HCT116 (cell line): ENCODE results near the gene ZFP36. TPM values are rescaled to one million over a fixed set of nuclear protein-coding genes. Genes with fewer than 3 reads are reported as not detected.

Experiments used
- ATAC-seq: fragments of 200-7000 bp; cut with Tn5 transposase; 2 replicates; pipeline ENCODE4 v1.9.1; 2020; ENCODE audit warnings: mild to moderate bottlenecking, moderate library complexity
- BruUV-seq: library from RNA; stranded (reverse); fragments of 400-500 nt; replicated peaks from 2 replicates; lab custom pipeline; 2021; lab: Mats Ljungman, UMichigan
- CTCF ChIA-PET: fragments of 300-600 bp; sonication (Branson Sonifier 250); formaldehyde crosslinking; loops from one replicate; lab custom pipeline; 2021; ENCODE audit warnings: antibody characterized with exemption; lab: Charles Lee
- POLR2A ChIA-PET: fragments of 300-600, 350-600 bp; sonication (Branson Sonifier 250); formaldehyde crosslinking; loops from one replicate; lab custom pipeline; 2021; ENCODE audit warnings: antibody characterized with exemption; lab: Charles Lee
- RAD21 ChIA-PET, 2 experiments: fragments of 300-600 bp; sonication (Branson Sonifier 250); formaldehyde crosslinking; loops; one replicate each; lab custom pipeline; 2023; ENCODE audit warnings: low total read pairs in 2 of 2; ENCODE audit not compliant: uncharacterized antibody in 2 of 2, unreplicated experiment in 2 of 2, low non-redundant PET in 1 of 2; lab: Charles Lee
- DNase-seq: peaks from one replicate; pipeline ENCODE4 v3.0.0-alpha.2; 2010; ENCODE audit warnings: low read depth, low spot score
- H2AFZ ChIP-seq: fragments of 200-600 bp; shearing (Covaris generic), sonication (generic); 2 replicates; pipeline ENCODE4 v1.6.1; 2017; ENCODE audit warnings: low read depth, mixed run types, mixed read lengths, antibody characterized with exemption, low read length; ENCODE audit not compliant: poor library complexity, severe bottlenecking
- H3K27ac ChIP-seq: 2 replicates; pipeline ENCODE4 v1.5.1; 2012; ENCODE audit warnings: low read depth, low read length
- H3K27me3 ChIP-seq: fragments of 200-600 bp; sonication (generic); 2 replicates; pipeline ENCODE4 v1.6.1; 2016; ENCODE audit warnings: mixed run types, low read length, mixed read lengths; ENCODE audit not compliant: insufficient read depth
- H3K36me3 ChIP-seq, 2 experiments: fragments of 200-500 bp in 1 of 2; fragments of 200-600 bp in 1 of 2; sonication (Bioruptor generic) in 1 of 2; sonication (generic) in 1 of 2; 2 replicates each; pipeline versions ENCODE4 v1.5.1 to v1.6.1; 2014 to 2016; ENCODE audit warnings: low read length in 2 of 2, inconsistent platforms in 1 of 2, mixed read lengths in 1 of 2, mixed run types in 1 of 2; ENCODE audit not compliant: insufficient read depth in 2 of 2, control insufficient read depth in 1 of 2
- H3K4me1 ChIP-seq, 2 experiments: fragments of 200-600 bp in 1 of 2; sonication (generic) in 1 of 2; 2 replicates each; pipeline versions ENCODE4 v1.5.1 to v1.6.1; 2012 to 2017; ENCODE audit warnings: low read length in 2 of 2, inconsistent platforms in 1 of 2, mild to moderate bottlenecking in 1 of 2, mixed read lengths in 1 of 2, mixed run types in 1 of 2, moderate library complexity in 1 of 2; ENCODE audit not compliant: insufficient read depth in 2 of 2, control insufficient read depth in 1 of 2
- H3K4me2 ChIP-seq: fragments of 200-600 bp; sonication (generic); 2 replicates; pipeline ENCODE4 v1.6.1; 2017; ENCODE audit warnings: mixed run types, low read length, mixed read lengths
- H3K4me3 ChIP-seq, 2 experiments: fragments of 200-600 bp in 1 of 2; sonication (generic) in 1 of 2; replicated peaks in 1 of 2; 2 replicates each; pipeline ENCODE4 v1.5.1; 2011 to 2016; ENCODE audit warnings: low read length in 2 of 2, control low read depth in 1 of 2, low read depth in 1 of 2, mild to moderate bottlenecking in 1 of 2, mixed read lengths in 1 of 2, mixed run types in 1 of 2
- H3K79me2 ChIP-seq: fragments of 200-600 bp; sonication (generic); 2 replicates; pipeline ENCODE4 v1.6.1; 2017; ENCODE audit warnings: mild to moderate bottlenecking, mixed run types, low read length, moderate library complexity, mixed read lengths; ENCODE audit not compliant: insufficient read depth
- H3K9ac ChIP-seq: fragments of 200-600 bp; sonication (generic); 2 replicates; pipeline ENCODE4 v1.6.1; 2016; ENCODE audit warnings: low read length, mixed read lengths
- H3K9me2 ChIP-seq: fragments of 200-600 bp; sonication (generic), shearing (Covaris generic); 2 replicates; pipeline ENCODE4 v1.6.1; 2017; ENCODE audit warnings: mixed run types, mild to moderate bottlenecking, moderate library complexity; ENCODE audit not compliant: insufficient read depth
- H3K9me3 ChIP-seq, 2 experiments: fragments of 200-500 bp in 1 of 2; fragments of 200-600 bp in 1 of 2; sonication (Bioruptor generic) in 1 of 2; sonication (generic) in 1 of 2; 2 replicates each; pipeline ENCODE4 v1.6.1; 2014 to 2017; ENCODE audit warnings: low read length in 2 of 2, mixed read lengths in 2 of 2, inconsistent platforms in 1 of 2, low read depth in 1 of 2, mild to moderate bottlenecking in 1 of 2, mixed run types in 1 of 2, moderate library complexity in 1 of 2; ENCODE audit not compliant: control insufficient read depth in 1 of 2, insufficient read depth in 1 of 2
- H4K20me1 ChIP-seq: fragments of 200-600 bp; sonication (generic), shearing (Covaris generic); 2 replicates; pipeline ENCODE4 v1.6.1; 2017; ENCODE audit warnings: mixed run types, mild to moderate bottlenecking, moderate library complexity; ENCODE audit not compliant: insufficient read depth
- CTCF ChIP-seq, 3 experiments: fragments of 200-600 bp in 1 of 3; sonication (generic) in 1 of 3; IDR thresholded peaks in 2 of 3; conservative IDR thresholded peaks in 1 of 3; 2 replicates each; pipeline ENCODE4 v1.5.1; 2012 to 2017; ENCODE audit warnings: low read depth in 2 of 3, low read length in 2 of 3, antibody characterized with exemption in 1 of 3, borderline replicate concordance in 1 of 3, control low read depth in 1 of 3, mild to moderate bottlenecking in 1 of 3, mixed read lengths in 1 of 3, mixed run types in 1 of 3, moderate library complexity in 1 of 3; ENCODE audit not compliant: insufficient read depth in 1 of 3
- EGR1 ChIP-seq: IDR thresholded peaks from 2 replicates; pipeline ENCODE4 v1.6.1; 2012; ENCODE audit warnings: low read depth
- FOSL1 ChIP-seq: IDR thresholded peaks from 2 replicates; pipeline ENCODE4 v1.6.1; 2012; ENCODE audit warnings: low read depth
- MAX ChIP-seq: IDR thresholded peaks from 2 replicates; pipeline ENCODE4 v1.6.1; 2012
- POLR2AphosphoS5 ChIP-seq: IDR thresholded peaks from 2 replicates; pipeline ENCODE4 v1.6.1; 2011; ENCODE audit warnings: mild to moderate bottlenecking, low read depth, low read length, moderate library complexity
- SRF ChIP-seq: IDR thresholded peaks from 2 replicates; pipeline ENCODE4 v1.6.1; 2012; ENCODE audit warnings: low read depth
- intact Hi-C: fragments of 100-400 bp; cut with micrococcal nuclease; formaldehyde crosslinking; loops from 2 replicates; pipeline ENCODE4 v1.10.0; 2022
- total RNA-seq: library from RNA; stranded (reverse); gene quantifications from one replicate; pipeline ENCODE4 v1.2.1, GENCODE V29; 2021; ENCODE audit not compliant: unreplicated experiment

Gene ZFP36
- total RNA-seq, 1 experiment from 2014 or later = 131 TPM

- TF ChIP-seq CTCF (IDR thresholded peaks at IDR 0.05 in 2 of 3, conservative IDR thresholded peaks at IDR 0.05 in 1 of 3; ENCODE audit: borderline replicate concordance in 1 of 3, insufficient read depth in 1 of 3, low read depth in 2 of 3, low read length in 2 of 3) (no peak), FOSL1 (no peak)
These were observed 15.4 kb downstream of the ZFP36 start (continued) for GRCh38 chr19:39422020-39422419.

- TF ChIP-seq POLR2AphosphoS5 (no peak), SRF (no peak), EGR1 (no peak), MAX (no peak)
- DNase-seq = no peak
- Histone ChIP-seq H3K4me3 (no peak overlapping the region), H3K4me1 (peaks cover 11% of the 10 kb centered on the region in 2 experiments), H2AFZ (no peak overlapping the region), H3K27me3 (no peaks in the 10 kb centered on the region), H3K4me2 (no peak overlapping the region), H3K9ac (no peak overlapping the region), H3K79me2 (no peaks in the 10 kb centered on the region), H4K20me1 (no peaks in the 10 kb centered on the region), H3K9me3 (no peaks in the 10 kb centered on the region), H3K27ac (no peak overlapping the region), H3K9me2 (no peaks in the 10 kb centered on the region), H3K36me3 (0 out of 4 replicates have a peak, but pooled peaks cover 0 to 4% of the 10 kb centered on the region in 2 experiments)
- intact Hi-C loops = no loop called here
- CTCF ChIA-PET = no interaction called here
- POLR2A ChIA-PET = interaction anchor here (0.7 to 6.0 kb wide), 3 partner anchors 13 to 32 kb away, joined by 3 to 33 read pairs (median 4); partner anchors contain the start of genes MED29, PAF1 and RPS16
- no peak for ATAC-seq
- BruUV-seq = no TSS peak
- RAD21 ChIA-PET = no interaction called here
These were observed 16.8 kb downstream of the ZFP36 start for GRCh38 chr19:39423258-39424086.
